Measurements from ENCODE around the gene RDX.

DNA sequence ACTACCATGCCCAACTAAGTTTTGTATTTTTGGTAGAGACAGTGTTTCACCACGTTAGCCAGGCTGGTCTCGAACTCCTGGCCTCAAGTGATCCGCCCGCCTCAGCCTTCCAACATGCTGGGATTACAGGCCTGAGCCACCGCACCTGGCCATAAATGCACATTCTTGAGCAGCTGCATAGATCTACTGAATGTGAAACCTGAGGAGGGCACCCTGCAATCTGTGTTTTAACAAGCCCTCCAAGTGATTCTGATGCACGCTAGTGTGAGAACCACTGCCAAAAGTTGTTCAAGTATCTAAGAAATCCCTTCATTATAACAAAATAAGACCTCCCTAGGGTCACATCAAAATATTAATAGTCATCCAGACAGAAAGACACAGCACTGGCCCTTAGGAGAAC, 89.3 kb downstream of the RDX start:
- TF ChIP-seq, protein P1, sequence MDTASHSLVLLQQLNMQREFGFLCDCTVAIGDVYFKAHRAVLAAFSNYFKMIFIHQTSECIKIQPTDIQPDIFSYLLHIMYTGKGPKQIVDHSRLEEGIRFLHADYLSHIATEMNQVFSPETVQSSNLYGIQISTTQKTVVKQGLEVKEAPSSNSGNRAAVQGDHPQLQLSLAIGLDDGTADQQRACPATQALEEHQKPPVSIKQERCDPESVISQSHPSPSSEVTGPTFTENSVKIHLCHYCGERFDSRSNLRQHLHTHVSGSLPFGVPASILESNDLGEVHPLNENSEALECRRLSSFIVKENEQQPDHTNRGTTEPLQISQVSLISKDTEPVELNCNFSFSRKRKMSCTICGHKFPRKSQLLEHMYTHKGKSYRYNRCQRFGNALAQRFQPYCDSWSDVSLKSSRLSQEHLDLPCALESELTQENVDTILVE (CRISPR knock-in tag; IDR thresholded peaks at IDR 0.05): no peak
- no peak for TF ChIP-seq ZZZ3 (CRISPR knock-in tag; IDR thresholded peaks at IDR 0.05; ENCODE audit: borderline replicate concordance)
- no peak for TF ChIP-seq HDAC6 (IDR thresholded peaks at IDR 0.05; ENCODE audit: low read depth, low read length)
- no peak for TF ChIP-seq RELA (CRISPR knock-in tag; IDR thresholded peaks at IDR 0.05)
- no peak for TF ChIP-seq NPAS2 (CRISPR knock-in tag; IDR thresholded peaks at IDR 0.05; ENCODE audit: borderline replicate concordance)
- TF ChIP-seq, protein P2, sequence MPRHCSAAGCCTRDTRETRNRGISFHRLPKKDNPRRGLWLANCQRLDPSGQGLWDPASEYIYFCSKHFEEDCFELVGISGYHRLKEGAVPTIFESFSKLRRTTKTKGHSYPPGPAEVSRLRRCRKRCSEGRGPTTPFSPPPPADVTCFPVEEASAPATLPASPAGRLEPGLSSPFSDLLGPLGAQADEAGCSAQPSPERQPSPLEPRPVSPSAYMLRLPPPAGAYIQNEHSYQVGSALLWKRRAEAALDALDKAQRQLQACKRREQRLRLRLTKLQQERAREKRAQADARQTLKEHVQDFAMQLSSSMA (CRISPR knock-in tag; IDR thresholded peaks at IDR 0.05): no peak
- TF ChIP-seq RNF2 (conservative IDR thresholded peaks at IDR 0.05; ENCODE audit: low read depth): no peak
- TF ChIP-seq RAD21 (CRISPR knock-in tag; IDR thresholded peaks at IDR 0.05): no peak
- TF ChIP-seq KLF16 (CRISPR knock-in tag; IDR thresholded peaks at IDR 0.05): no peak
- TF ChIP-seq RBAK (CRISPR knock-in tag; IDR thresholded peaks at IDR 0.05): no peak
- no peak for TF ChIP-seq FOXJ3 (CRISPR knock-in tag; IDR thresholded peaks at IDR 0.05; ENCODE audit: borderline replicate concordance)
- no peak for TF ChIP-seq NCOR1 (IDR thresholded peaks at IDR 0.05; ENCODE audit: borderline replicate concordance, low read length)
- no peak for TF ChIP-seq CBFB (CRISPR knock-in tag; IDR thresholded peaks at IDR 0.05)
- no peak for TF ChIP-seq ZNF121 (CRISPR knock-in tag; IDR thresholded peaks at IDR 0.05)

All from HepG2 (cell line).